ENCODE results near the gene SP5. TPM values are rescaled to one million over a fixed set of nuclear protein-coding genes. Genes with fewer than 3 reads are reported as not detected.

Gene SP5
- total RNA-seq, 1 experiment from 2014 or later, result 0.98 TPM

DNA sequence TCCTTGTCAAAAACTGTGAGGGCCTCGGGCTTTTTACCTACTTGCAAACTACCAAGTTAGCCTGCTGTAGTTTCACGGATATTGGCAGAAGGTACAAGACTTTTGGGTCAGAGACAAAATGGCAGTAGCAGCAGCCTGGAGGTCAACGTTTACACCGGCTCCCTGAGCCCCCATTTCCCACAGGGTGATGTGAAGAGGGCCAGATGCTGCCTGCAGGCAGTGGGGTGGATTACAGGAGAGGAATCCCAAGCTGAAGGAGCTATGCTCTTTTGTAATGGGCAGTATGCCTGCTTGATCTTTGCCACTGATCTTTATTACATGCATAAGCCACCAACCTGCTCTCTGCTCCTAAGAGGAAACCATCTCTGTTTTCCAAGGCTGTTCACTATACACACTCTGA, 29.5 kb upstream of the SP5 start:
- intact Hi-C loops (cut with micrococcal nuclease), result loop anchor here (10.0 kb wide), 1 partner anchor 59 kb away; no protein-coding TSS in a partner anchor
- CTCF ChIA-PET, result no interaction called here
- peak overlapping the region; percentile 68 for H2AFZ ChIP-seq (ENCODE audit: low read depth, low read length, poor library complexity, severe bottlenecking)

More for the DNA sequence above, 29.5 kb upstream of the SP5 start:
- Histone ChIP-seq H3K4me3 (replicated peaks in 1 of 2; ENCODE audit: low read depth in 1 of 2, low read length in 2 of 2) (no peak overlapping the region), H3K27ac (ENCODE audit: low read depth, low read length) (no peak overlapping the region), H3K9me2 (ENCODE audit: insufficient read depth) (no peaks in the 10 kb centered on the region), H3K79me2 (ENCODE audit: insufficient read depth, low read length) (no peaks in the 10 kb centered on the region), H3K27me3 (ENCODE audit: insufficient read depth, low read length) (no peaks in the 10 kb centered on the region), H4K20me1 (ENCODE audit: insufficient read depth) (no peaks in the 10 kb centered on the region), H3K36me3 (ENCODE audit: control insufficient read depth in 1 of 2, insufficient read depth in 2 of 2, low read length in 2 of 2) (no peaks in the 10 kb centered on the region), H3K4me2 (ENCODE audit: low read length) (no peak overlapping the region), H3K9ac (ENCODE audit: low read length) (no peak overlapping the region), H3K4me1 (ENCODE audit: control insufficient read depth in 1 of 2, insufficient read depth in 2 of 2, low read length in 2 of 2) (peaks cover 0 to 5% of the 10 kb centered on the region in 2 experiments; a peak in 1 of 4 replicates), H3K9me3 (ENCODE audit: control insufficient read depth in 1 of 2, insufficient read depth in 1 of 2, low read depth in 1 of 2, low read length in 2 of 2) (no peaks in the 10 kb centered on the region)
- peak; percentile 44; the same call in 1 of the 2 replicates for ATAC-seq
- ChIA-PET RAD21 (ENCODE audit: low non-redundant PET in 1 of 2, low total read pairs in 2 of 2, uncharacterized antibody in 2 of 2, unreplicated experiment in 2 of 2) (no interaction called here), POLR2A (no interaction called here)
- TF ChIP-seq, protein P1, sequence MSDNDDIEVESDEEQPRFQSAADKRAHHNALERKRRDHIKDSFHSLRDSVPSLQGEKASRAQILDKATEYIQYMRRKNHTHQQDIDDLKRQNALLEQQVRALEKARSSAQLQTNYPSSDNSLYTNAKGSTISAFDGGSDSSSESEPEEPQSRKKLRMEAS (IDR thresholded peaks at IDR 0.05), result no peak
- TF ChIP-seq, protein P2, sequence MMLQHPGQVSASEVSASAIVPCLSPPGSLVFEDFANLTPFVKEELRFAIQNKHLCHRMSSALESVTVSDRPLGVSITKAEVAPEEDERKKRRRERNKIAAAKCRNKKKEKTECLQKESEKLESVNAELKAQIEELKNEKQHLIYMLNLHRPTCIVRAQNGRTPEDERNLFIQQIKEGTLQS (IDR thresholded peaks at IDR 0.05), result no peak
- TF ChIP-seq POLR2AphosphoS5 (IDR thresholded peaks at IDR 0.05; ENCODE audit: low read depth, low read length), result no peak
- TF ChIP-seq EZH2 (IDR thresholded peaks at IDR 0.05), result no peak
- TF ChIP-seq, protein P3, sequence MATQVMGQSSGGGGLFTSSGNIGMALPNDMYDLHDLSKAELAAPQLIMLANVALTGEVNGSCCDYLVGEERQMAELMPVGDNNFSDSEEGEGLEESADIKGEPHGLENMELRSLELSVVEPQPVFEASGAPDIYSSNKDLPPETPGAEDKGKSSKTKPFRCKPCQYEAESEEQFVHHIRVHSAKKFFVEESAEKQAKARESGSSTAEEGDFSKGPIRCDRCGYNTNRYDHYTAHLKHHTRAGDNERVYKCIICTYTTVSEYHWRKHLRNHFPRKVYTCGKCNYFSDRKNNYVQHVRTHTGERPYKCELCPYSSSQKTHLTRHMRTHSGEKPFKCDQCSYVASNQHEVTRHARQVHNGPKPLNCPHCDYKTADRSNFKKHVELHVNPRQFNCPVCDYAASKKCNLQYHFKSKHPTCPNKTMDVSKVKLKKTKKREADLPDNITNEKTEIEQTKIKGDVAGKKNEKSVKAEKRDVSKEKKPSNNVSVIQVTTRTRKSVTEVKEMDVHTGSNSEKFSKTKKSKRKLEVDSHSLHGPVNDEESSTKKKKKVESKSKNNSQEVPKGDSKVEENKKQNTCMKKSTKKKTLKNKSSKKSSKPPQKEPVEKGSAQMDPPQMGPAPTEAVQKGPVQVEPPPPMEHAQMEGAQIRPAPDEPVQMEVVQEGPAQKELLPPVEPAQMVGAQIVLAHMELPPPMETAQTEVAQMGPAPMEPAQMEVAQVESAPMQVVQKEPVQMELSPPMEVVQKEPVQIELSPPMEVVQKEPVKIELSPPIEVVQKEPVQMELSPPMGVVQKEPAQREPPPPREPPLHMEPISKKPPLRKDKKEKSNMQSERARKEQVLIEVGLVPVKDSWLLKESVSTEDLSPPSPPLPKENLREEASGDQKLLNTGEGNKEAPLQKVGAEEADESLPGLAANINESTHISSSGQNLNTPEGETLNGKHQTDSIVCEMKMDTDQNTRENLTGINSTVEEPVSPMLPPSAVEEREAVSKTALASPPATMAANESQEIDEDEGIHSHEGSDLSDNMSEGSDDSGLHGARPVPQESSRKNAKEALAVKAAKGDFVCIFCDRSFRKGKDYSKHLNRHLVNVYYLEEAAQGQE (IDR thresholded peaks at IDR 0.05; ENCODE audit: low read depth), result no peak
- TF ChIP-seq YY1 (IDR thresholded peaks at IDR 0.05; ENCODE audit: extremely low read depth, insufficient replicate concordance, low read depth, low read length), result no peak
- TF ChIP-seq CEBPB (IDR thresholded peaks at IDR 0.05; ENCODE audit: low read depth), result no peak
- TF ChIP-seq EZH2phosphoT487 (IDR thresholded peaks at IDR 0.05; ENCODE audit: borderline replicate concordance), result no peak
- no peak for TF ChIP-seq FOSL1 (IDR thresholded peaks at IDR 0.05; ENCODE audit: low read depth)
- TF ChIP-seq ZFX (IDR thresholded peaks at IDR 0.05), result no peak
- no TSS peak for BruUV-seq (replicated peaks)
- no peak for DNase-seq (ENCODE audit: low read depth, low spot score)
